Measurements from ENCODE around the gene S100A6.
"Not testable (repeated sequence)": the region's sequence is repeated elsewhere in the genome, so short reads cannot be mapped to it uniquely, and the experiment has no call there.

Gene S100A6

DNA sequence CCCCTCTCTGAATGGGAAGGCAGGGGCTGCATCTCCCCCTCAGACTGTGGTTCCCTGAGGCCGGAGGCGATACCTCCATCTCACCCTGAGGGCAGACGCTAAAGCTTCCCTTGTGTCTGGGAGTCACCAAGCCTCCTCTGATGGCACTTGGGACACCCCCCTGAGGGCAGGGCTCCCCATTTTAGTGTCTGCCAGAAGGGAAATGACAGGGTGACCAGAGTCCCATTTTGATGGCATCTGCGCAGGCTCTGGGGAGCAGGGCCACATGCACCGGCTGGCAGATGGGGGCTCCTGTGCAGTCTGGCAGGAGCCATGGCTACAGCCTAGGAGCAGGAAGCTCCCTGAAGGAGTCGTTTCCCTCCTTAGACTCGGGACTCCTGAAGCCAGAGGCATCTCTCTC, 28.2 kb upstream of the S100A6 start:
- no peak for DNase-seq (ENCODE audit: low spot score)

DNA sequence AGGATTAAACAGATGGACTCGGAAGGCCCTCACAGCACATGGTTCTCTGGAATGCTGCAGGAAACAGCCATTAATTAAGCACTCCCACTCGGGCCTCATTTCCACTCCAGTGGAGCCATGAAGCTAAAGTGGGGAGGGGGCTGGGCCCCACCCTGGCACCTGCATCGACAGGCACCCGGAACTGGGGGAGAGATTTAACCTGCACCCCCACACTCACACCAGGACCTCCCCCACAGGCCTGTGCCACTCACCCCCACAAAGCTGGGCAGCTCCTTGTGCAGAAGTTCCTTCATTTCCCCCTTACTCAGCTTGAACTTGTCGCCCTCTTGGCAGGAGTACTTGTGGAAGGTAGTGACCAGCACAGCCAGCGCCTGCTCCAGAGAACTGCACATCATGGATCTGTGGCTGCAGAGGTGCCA, 27.7 kb upstream of the S100A6 start:
- DNase-seq (ENCODE audit: low spot score): no peak

DNA sequence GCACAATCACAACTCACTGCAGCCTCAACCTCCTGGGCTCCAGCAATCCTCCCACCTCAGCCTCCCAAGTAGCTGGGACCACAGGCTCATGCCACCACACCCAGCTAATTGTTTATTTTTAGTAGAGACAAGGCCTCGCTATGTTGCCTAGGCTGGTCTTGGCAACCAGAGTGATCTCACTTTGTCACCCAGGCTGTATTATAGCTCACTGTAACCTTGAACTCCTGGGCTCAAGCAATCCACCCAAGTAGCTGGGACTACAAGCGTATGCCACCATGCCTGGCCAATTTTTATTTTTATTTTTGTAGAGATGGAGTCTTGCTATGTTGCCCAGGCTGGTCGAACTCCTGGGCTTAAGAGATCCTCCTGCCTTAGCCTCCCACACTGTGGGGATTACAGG, 26.2 kb upstream of the S100A6 start:
- not testable (repeated sequence) for DNase-seq (ENCODE audit: low spot score)

DNA sequence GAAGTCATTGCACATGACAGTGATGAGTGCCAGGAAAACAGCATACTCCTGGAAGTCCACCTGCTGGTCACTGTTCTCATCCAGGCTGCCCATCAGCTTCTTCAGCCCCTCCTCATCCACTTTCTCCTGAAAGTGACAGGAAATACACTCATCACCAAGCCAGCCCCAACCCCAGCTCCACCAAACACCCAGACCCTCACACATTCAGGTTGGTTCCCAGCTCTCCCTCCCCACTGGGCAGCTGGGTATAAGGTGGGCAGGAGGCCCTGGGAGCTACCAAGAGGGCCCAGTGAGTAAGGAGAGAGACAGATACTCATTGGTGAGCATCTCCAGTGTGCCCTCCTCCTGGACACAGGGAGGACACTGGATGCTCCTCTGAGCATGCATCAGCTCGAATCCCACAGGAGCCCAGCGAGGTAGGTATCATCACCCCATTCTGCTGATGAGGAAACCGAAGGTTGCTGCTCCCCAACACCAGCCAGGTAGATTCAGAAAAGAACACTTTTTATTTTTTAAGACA, 25.7 kb upstream of the S100A6 start:
- no peak for DNase-seq (ENCODE audit: low spot score)

DNA sequence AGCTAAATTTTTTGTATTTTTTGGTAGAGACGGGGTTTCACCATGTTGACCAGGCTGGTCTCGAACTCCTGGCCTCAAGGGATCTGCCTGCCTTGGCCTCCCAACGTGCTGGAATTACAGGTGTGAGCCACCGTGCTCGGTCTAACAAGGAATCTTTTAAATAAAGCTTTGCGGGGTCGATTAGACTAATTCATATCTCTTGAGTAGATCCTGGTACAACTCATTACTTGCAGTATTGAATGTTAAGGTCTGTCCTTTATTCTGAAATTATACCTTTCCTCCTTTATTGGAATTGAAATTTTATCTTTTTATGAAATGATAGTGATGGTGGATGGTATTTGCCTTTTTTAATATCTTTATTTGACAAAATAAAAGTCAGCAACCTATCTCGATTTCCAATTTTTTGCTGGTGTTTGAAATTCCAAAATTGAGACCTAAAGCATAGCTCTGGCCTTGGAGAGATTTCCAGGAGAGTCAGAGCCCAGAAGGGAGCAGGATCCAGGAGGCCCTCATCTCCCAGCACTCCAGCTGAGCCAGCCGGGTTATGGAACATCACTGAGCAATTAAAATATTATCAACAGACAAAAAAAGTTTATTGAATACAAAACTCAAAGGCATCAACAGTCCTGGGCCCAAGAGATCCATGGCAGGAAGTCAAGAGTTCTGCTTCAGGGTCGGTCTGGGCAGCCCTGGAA, 25.1 kb upstream of the S100A6 start:
- DNase-seq (ENCODE audit: low spot score): no peak

DNA sequence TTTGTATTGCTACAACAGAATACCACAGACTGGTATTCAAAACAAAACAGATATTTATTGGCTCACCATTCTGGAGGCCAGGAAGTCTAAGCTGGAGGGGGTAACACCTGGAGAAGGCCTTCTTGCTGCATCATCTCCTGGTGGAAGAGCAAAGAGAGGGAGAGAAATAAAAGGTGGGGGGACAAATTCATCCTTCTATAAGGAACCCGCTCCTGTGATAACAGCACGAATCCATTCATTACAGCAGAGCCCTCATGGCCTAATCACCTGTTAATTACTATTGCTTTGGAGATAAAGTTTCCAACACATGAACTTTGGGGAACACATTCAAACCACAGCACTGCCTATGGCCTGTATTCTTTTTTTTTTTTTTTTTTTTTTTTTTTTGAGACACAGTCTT, 24.4 kb upstream of the S100A6 start:
- no peak for DNase-seq (ENCODE audit: low spot score)

DNA sequence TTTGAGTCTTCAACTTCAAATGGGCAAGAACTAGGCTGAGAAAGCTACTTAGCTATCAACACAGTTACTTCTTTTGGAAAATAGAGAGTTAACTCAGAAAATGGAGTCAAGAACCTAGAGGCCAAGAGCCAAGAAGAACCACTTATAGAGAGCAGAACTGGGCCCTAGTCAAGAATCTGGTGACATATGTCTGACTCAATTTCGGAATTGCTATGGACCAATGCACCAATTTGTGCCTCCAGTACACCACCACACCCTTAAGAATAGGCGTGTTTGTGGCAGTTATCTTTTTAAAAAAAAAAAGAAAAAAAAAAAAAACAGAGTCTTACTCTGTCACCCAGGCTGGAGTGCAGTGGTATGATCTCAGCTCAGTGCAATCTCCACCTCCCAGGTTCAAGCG, 22.1 kb upstream of the S100A6 start:
- DNase-seq (ENCODE audit: low spot score): no peak

DNA sequence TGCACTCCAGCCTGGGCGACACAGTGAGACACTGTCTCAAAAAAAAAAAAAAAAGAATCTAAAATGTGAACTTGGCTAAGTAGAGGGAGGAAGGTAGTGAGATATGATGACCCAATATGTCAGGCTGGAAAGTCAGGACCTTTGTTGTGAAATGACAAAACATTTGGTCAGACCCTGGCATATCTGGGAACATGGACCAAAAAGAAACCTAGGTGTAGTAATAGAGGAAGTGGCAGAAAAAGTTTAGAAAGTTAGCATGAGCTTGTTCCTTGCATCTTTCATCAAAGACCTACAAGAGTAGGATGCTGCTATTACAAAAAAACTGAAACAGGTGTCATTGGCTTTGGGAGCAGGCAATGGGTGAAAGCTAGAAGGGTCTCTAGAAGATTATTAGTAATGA, 20.6 kb upstream of the S100A6 start:
- DNase-seq (ENCODE audit: low spot score): no peak

DNA sequence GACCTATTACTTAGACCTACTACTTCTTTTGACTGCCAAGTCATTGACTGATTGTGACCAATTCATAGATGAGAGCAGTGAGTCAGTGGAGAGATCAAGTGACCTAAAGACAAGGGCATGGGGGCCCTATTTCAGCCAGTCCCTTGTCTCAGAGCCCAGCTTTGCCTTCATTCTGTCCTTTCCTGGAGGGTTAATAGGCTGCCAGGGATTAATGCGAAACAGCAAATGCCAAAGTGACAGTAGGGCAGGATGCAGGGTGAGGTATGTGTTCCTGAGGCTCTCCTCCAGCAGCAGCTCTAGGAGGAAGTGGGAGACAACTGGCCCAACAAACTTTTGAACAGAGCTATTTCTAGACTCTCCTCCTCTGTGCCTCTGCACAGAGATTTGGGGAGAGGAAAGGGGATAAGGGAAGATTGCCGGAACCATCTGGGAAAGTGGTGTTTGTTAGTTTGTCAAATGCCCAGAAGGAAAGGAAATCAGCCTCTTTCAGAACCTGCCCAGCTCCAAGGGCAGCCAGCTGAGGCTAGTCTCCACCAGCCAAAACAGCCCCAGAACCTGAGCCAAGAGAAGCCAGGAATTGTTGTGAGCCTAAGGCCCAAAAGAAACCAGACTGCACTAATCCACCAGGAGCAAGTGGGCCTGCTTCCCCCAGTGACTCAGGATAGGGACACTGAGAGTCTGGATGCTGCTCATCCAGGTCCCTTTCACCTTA, 18.2 kb upstream of the S100A6 start:
- DNase-seq (ENCODE audit: low spot score): no peak

DNA sequence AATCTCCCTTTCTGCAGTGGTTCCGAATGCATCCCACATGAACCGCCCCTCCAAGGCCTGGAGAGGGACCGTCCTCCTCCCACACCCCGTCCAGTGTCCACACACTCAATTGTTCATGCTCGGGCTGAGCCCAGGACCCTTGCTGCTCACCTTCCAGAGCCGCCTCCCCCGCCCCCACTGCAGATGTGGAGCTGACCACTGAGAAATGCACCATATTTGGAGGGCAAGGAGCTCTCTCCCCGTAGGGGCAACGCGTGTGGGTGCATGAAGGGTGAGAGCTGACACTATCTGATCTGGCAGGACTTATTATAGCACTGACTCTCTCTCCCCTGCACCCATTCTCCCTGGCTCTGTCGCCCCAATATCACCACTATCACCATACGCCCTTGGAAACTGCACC, 17.3 kb upstream of the S100A6 start:
- DNase-seq (ENCODE audit: low spot score): peak; percentile 30

DNA sequence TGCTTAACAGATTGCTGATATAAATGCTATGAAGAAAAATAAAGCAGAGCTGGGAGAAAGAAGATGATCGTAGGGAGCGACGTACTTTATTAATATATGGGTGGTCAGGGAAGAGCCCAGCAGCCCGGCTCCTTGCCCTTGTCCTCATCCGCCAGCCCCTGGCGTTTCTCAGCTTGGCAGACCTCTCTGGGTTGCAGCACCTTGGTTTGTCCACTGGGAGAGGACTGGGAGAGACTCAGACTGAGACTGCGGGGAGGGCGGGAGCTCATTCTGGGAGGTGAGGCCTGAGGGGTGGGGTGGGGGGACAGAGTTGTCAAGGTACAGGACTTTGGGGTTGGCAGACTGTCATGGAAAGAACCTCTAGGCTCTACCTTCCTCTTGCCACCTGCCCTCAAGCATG, 16.5 kb upstream of the S100A6 start:
- no peak for DNase-seq (ENCODE audit: low spot score)

DNA sequence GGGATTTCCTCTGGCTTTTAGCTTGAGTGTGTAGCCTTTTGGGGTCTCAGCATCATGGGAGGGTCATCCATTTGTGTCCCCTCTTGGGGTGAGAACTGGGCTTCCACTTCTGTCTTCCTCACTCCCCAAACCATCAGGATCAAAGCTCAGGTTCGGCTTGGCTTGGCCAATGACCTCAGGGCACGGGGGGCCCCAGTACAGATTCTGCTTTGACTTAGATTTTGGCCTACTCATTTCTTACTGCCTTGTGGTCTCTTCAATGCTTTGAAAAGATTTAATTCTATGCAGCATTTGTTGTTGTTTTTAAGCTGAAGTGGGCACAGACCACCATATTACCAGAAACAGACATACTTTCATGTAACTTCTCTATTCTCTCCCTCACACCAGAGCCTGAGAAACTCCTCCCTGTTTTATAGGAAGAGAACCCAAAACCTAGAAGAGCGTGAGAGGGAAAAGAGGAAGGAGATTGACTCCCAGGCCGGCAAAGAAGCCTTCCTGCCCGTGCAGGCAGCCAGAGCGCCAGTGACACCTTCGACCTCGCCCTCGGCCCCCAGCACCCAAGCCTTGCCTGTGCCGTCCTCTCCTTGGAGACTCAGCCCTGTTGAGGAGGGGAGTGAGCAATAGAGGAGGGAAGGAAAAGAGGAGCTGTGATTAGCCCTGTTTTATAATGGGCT, 15.2 kb upstream of the S100A6 start:
- DNase-seq (ENCODE audit: low spot score): no peak

DNA sequence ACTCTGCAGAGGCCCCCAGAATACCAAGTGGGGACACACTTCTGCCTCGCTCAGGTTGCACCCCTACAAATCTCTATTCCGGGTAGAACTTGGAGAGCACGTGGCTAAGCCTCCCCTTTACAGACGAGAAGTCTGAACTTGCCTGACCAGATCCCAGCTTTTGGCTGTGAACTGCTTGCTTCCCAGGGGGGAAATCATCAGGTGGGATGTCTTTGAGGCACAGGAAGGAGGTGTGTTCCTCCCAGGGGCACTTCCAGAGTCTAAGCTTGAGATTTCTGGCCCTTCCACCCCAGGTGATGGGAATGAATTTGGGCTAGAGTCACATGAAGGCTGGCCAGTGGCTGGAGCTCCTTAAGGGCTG, 14.6 kb upstream of the S100A6 start:
- DNase-seq (ENCODE audit: low spot score): no peak

DNA sequence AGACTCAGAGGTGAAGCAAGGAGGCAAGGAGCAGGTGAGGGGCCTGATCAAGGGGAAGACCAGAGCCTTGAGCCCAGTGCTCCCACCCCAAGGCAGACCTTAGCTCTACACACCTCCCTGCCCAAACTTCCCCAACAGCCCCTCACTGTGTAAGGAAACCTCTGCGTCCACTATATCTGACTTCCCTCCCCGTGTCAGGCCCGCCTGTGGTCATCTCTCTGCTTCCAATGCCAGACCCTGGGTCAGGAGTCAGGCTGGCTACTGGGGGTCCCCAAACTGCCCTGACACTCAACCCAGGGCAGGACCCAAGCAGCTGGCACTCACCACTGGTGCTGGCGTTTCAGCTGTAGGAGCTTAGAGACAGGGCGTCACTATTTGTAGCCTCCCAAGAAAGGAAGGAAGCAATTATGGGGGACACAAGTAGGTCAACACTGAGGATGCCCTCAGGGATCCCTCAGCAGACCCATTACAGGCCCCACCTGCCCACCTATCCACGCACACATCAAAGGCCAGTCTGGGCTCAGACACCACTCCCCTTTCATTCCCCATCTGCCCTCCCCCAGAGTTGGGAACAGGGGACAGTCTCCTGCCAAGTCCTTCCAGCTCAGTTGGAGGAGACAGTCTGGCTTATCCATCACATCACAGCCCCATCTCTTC, 14.1 kb upstream of the S100A6 start:
- DNase-seq (ENCODE audit: low spot score): no peak

DNA sequence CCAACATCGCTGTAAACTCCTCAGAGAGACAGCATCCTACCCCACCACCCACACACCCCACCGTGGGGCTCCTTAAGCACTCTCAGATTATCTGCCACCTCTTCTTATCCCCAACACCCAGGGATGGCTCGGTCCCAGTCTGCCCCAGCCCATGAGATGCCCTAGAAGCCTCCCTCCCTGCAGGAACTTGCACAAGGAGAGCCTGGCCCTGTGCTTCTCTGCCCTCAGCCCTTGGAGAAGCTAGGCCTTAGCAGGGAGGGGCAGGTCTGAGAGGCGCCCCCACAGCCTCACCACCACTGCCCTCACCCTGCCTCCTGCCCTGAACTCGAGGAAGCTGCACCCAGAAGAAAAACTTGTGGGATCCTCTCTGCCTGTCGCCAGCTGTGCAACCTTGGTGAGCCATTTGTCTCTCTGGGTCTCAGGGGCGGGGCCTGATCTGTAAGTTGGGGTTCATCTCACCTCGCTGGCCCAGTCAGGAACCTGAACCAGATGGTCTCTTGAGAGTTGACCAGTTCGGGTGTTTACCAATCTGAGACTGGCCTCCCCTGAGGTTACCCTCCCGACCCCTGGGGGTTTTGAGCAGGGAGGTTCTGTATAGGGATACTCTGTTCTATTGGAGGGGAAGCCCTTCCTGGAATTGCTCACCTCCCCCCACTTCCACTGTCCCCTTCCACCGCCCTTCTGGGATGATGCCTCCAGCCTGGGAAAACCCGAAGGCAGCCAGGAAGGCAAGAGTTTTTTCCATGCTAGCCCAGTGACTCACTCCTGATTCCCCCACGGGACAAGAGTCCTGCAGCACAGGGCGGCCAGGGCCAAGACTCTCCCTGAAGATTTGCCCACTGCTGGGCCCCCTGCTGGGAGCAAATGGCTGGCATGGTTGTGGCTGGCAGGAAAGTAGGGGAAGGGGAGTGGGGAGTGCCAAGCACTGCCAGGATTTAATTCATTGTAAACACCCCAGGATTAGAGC, 13.2 kb upstream of the S100A6 start, which contains the start of gene S100A3:
S100A3 (minus strand) TSS at position 537 of the 967 bp plus-strand sequence. CDS start 773 bp downstream, outside the sequence.
- DNase-seq (ENCODE audit: low spot score): no peak

DNA sequence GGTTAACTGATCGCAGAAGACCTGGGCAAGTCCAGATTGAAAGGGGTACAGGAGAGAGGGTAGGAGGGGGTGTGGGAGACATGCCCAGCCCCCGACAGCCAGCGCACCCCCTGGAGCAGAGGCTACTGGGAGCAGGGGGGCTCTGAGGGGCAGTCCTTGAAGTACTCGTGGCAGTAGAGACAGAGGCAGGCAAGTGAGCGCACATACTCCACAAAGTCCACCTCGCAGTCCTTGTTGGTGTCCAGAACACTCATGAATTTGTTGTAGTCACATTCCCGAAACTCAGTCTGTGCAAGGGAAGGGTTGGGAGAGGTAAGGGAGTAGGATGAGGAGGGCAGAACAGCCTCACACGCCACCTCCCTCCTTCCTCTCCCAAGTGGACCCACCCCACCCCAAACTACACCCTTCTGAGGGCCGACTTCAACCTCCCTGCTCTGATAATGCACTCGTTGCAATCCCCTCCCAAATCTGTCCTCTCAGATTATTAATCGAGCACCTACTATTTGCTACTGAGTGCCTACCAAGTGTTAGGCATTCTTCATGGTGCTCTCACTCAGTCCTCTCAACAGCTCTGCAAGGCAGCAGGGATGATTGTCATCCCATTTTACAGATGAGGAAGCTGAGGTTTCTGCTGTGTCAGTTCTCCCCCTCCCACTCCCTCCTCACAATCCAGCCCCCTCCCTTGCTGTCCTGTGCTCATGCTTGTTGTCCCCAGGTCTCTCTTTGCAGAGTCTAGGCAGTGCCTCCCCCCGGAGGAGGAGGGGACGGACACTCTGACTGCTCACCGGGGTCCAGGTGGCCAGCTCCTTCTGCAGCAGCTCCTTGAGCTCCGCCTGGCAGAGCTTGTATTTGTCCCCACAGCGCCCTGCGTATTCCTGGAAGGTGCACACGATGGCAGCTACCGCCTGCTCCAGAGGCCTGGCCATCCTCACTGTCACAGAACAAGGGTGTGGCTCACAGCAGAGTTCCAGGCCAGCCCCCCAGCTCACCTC, 12.1 kb upstream of the S100A6 start:
- peak; percentile 51 for DNase-seq (ENCODE audit: low spot score)

DNA sequence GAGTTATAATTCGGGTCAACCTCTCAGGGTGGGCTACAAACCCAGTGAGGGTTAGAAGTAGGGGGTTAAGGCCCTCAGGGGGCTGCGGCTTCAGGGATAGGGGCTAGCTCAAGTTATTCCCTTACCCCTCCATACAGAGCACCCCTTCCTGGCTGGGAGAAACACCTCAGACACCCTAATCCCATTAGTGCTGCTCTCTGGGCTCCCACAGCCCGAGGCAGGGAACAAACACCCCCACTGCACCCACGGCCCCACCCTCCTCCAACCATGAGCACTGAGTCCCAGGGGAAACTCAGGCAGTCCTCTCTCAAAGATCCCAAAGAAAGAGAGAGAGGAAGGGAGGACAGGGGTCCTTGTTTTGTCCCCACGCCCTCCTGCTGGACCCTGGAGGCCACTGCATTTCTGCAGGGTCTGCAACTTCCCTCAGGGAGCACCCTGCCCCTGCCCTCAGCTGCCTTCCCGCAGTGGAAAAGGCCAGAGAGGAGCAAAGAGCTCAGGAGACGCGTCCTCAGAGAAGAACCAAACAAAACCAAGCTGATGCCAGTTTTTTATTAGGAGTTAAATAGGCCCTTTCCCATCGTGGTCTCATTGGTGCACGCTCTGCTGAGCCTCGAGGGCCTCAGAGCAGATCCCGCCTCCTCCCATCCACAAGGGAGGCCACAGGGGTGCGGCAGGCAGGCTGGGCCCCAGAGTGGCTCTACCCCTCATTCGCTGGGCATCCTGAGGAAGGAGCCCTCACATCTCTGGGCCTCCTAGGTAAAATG, 11.2 kb upstream of the S100A6 start:
- peak; percentile 22 for DNase-seq (ENCODE audit: low spot score)

DNA sequence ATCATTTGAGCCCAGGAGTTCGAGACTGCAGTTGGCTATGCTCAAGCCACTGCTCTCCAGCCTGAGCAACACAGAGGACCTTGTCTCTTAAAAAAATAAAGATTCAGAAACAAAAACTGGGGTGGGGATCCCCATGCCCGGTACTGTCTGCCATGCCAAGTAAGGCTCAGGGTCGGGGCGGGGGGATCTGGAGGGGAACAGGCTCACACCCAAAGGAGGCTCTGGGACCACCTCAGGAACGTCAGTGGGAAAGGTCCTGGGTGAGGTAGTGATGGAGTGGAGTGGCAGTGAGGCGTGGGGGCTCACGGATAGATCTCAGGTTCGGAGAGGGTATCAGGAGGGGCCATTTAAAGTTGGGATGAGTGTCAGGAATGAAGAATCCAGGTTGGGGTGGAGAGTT, 10.6 kb upstream of the S100A6 start:
- DNase-seq (ENCODE audit: low spot score): no peak
